Hepatocyte (in vitro differentiated cells): ENCODE results near the gene KCNN3. TPM values are rescaled to one million over a fixed set of nuclear protein-coding genes. Genes with fewer than 3 reads are reported as not detected.

Source experiments
- DNase-seq: peaks from one replicate; pipeline ENCODE4 v3.0.0-alpha.2; 2016; ENCODE audit warnings: low spot score
- H2AFZ ChIP-seq: fragments of 200-600 bp; sonication (generic); 2 replicates; pipeline ENCODE4 v1.6.0; 2016; ENCODE audit warnings: antibody characterized with exemption, mild to moderate bottlenecking
- H3K27ac ChIP-seq: fragments of 200-600 bp; sonication (generic); 2 replicates; pipeline ENCODE4 v1.5.1; 2016; ENCODE audit warnings: mild to moderate bottlenecking
- H3K27me3 ChIP-seq: fragments of 200-600 bp; sonication (generic); 2 replicates; pipeline ENCODE4 v1.6.1; 2016
- H3K36me3 ChIP-seq: fragments of 200-600 bp; sonication (generic); replicated peaks from 2 replicates; pipeline ENCODE4 v1.5.1; 2016; ENCODE audit warnings: low read depth; ENCODE audit not compliant: insufficient read depth
- H3K4me1 ChIP-seq: fragments of 200-600 bp; sonication (generic); 2 replicates; pipeline ENCODE4 v1.5.1; 2016; ENCODE audit warnings: mild to moderate bottlenecking, moderate library complexity; ENCODE audit not compliant: insufficient read depth
- H3K4me2 ChIP-seq: fragments of 200-600 bp; sonication (generic); 2 replicates; pipeline ENCODE4 v1.6.0; 2016
- H3K4me3 ChIP-seq: fragments of 200-600 bp; sonication (generic); 2 replicates; pipeline ENCODE4 v1.5.1; 2016; ENCODE audit warnings: mild to moderate bottlenecking
- H3K79me2 ChIP-seq: fragments of 200-600 bp; sonication (generic); 2 replicates; pipeline ENCODE4 v1.6.0; 2017; ENCODE audit warnings: mild to moderate bottlenecking
- H3K9me2 ChIP-seq: fragments of 200-600 bp; sonication (generic); replicated peaks from 2 replicates; pipeline ENCODE4 v1.6.0; 2017; ENCODE audit warnings: mild to moderate bottlenecking; ENCODE audit not compliant: insufficient read depth
- H3K9me3 ChIP-seq: fragments of 200-600 bp; sonication (generic); 2 replicates; pipeline ENCODE4 v1.5.1; 2016; ENCODE audit warnings: low read depth, mild to moderate bottlenecking
- H4K20me1 ChIP-seq: fragments of 200-600 bp; sonication (generic); 2 replicates; pipeline ENCODE4 v1.6.0; 2016; ENCODE audit warnings: mild to moderate bottlenecking; ENCODE audit not compliant: insufficient read depth, poor library complexity, severe bottlenecking
- EZH2 ChIP-seq: fragments of 200-600 bp; sonication (generic); IDR thresholded peaks from 2 replicates; pipeline ENCODE4 v1.6.1; 2016; ENCODE audit warnings: antibody characterized with exemption, mild to moderate bottlenecking, borderline replicate concordance
- EZH2phosphoT487 ChIP-seq: fragments of 200-600 bp; sonication (generic); IDR thresholded peaks from one replicate; pipeline ENCODE4 v1.6.1; 2018; ENCODE audit warnings: antibody characterized with exemption, mild to moderate bottlenecking, low read depth, moderate library complexity; ENCODE audit not compliant: unreplicated experiment, severe bottlenecking
- WGBS: methylation state at CpG from one replicate; pipeline ENCODE4 v1.1.6; 2016; ENCODE audit warnings: low lambda C conversion rate; ENCODE audit errors: missing lambda C conversion rate; 5-methylcytosine and 5-hydroxymethylcytosine counted together
- polyA plus RNA-seq: library from polyadenylated mRNA; unstranded; fragments of >200 nt; fragmentation: Nextera tagmentation; extraction: Ambion mirVana; gene quantifications from 2 replicates; pipeline ENCODE4 v1.2.1, GENCODE V29; 2016
- total RNA-seq: library from RNA; depleted of rRNA; stranded (reverse); fragments of >200 nt; gene quantifications from 2 replicates; pipeline ENCODE4 v1.2.3, GENCODE V29; 2014
- TF ChIP-seq, protein P1 (sequence below): fragments of 200-600 bp; sonication (generic); IDR thresholded peaks from 2 replicates; pipeline ENCODE4 v1.5.1; 2016; ENCODE audit warnings: antibody characterized with exemption, mild to moderate bottlenecking; ENCODE audit not compliant: poor library complexity

Gene KCNN3
- total and polyA plus RNA-seq, 2 experiments from 2014 or later = 0.56 to 0.67 TPM

DNA sequence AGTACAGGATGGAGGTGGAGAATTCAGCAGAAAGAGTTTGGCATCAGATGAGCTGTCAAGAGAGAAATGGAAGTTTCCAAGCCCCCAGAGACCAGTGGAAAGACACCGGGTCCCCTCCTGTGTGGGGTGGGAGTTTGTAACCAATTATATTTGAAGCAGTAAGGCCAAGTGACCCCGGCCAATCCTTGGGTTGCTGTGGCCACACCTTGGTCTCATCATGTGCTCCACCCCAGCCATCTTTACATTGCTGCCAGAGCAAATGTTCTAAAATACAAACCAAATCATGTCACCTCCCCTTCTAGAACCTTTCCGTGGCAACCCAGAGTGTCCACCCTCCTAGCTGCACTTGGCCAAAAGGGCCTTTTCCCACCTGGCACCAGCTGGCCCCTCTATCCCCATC, 86.1 kb downstream of the KCNN3 start:
- Histone ChIP-seq H3K36me3 (no peaks in the 10 kb centered on the region), H2AFZ (no peak overlapping the region), H3K79me2 (no peaks in the 10 kb centered on the region), H3K9me3 (no peaks in the 10 kb centered on the region), H3K27ac (no peak overlapping the region), H3K27me3 (no peaks in the 10 kb centered on the region), H3K4me3 (no peak overlapping the region), H3K9me2 (no peaks in the 10 kb centered on the region), H3K4me2 (no peak overlapping the region), H4K20me1 (no peaks in the 10 kb centered on the region), H3K4me1 (no peaks in the 10 kb centered on the region)
- DNase-seq = no peak
- TF ChIP-seq EZH2phosphoT487 = no peak
- TF ChIP-seq, protein P1, sequence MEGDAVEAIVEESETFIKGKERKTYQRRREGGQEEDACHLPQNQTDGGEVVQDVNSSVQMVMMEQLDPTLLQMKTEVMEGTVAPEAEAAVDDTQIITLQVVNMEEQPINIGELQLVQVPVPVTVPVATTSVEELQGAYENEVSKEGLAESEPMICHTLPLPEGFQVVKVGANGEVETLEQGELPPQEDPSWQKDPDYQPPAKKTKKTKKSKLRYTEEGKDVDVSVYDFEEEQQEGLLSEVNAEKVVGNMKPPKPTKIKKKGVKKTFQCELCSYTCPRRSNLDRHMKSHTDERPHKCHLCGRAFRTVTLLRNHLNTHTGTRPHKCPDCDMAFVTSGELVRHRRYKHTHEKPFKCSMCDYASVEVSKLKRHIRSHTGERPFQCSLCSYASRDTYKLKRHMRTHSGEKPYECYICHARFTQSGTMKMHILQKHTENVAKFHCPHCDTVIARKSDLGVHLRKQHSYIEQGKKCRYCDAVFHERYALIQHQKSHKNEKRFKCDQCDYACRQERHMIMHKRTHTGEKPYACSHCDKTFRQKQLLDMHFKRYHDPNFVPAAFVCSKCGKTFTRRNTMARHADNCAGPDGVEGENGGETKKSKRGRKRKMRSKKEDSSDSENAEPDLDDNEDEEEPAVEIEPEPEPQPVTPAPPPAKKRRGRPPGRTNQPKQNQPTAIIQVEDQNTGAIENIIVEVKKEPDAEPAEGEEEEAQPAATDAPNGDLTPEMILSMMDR = no peak
- TF ChIP-seq EZH2 = no peak
- 100% methylated on average over 3 of the region's 3 CpGs for WGBS

DNA sequence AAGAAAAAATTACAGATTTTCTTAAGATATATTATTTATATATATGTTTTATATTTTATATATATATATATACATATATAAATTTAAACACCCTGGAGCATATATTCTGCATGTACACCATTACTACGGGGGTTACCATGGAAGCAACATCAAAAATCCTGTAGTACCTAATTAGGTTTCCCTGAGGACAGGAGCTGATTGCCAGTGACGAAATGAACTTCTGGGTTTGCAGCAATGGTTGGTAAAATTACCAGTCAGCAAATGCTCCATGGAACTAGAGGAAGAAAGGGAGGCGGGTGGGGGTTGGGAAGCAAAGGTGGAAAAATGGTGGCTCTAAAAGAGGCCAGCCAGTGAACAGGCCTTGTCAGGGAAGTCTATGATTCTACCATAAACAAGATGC, 89.5 kb downstream of the KCNN3 start:
- 92% methylated on average over 3 of the region's 3 CpGs for WGBS
- Histone ChIP-seq H3K27me3 (no peaks in the 10 kb centered on the region), H3K79me2 (no peaks in the 10 kb centered on the region), H3K4me2 (no peak overlapping the region), H3K4me3 (no peak overlapping the region), H4K20me1 (no peaks in the 10 kb centered on the region), H3K4me1 (no peaks in the 10 kb centered on the region), H2AFZ (no peak overlapping the region), H3K9me3 (no peaks in the 10 kb centered on the region), H3K36me3 (no peaks in the 10 kb centered on the region), H3K27ac (no peak overlapping the region), H3K9me2 (no peaks in the 10 kb centered on the region)
- DNase-seq = no peak
- TF ChIP-seq, protein P1 = no peak
- TF ChIP-seq EZH2phosphoT487 (no peak), EZH2 (no peak)

DNA sequence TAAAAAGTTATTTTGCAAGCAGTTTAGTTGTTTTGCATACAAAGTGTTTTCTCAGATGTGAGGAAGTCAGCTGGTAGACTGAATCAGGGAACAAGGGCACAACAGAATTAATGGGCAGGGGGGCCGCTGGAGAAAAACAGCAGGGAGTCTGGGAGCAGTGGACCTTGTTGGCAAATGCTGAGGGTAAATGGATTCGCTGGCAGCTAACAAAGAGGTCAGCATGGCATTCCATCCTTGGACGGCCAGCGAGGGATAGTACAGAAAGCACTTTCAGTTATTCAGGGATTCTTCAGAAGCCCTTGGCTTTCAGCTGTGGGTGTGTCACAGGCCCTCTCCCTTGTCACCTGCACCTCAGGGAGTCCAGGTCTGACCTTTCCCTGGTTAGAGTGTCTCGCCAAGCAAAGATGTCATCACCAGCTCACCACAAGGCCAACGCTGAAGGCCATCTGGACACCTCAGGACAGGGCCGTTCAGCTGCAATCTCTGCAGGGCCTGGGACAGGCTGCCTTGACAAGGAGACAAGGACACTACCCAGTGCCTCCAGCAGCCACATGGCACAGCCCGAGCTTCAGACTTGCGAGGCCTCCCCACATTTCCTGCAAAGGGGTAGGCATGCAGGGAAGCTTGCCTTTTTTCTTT, 90.4 kb downstream of the KCNN3 start:
- no peaks in the 10 kb centered on the region for H3K9me3 ChIP-seq
- no peak overlapping the region for H3K4me2 ChIP-seq
- H3K4me1 ChIP-seq = no peaks in the 10 kb centered on the region
- WGBS = 84% methylated on average over 9 of the region's 9 CpGs
- H2AFZ ChIP-seq = no peak overlapping the region
- no peaks in the 10 kb centered on the region for H3K27me3 ChIP-seq
- no peaks in the 10 kb centered on the region for H3K9me2 ChIP-seq
- no peak for TF ChIP-seq EZH2phosphoT487
- TF ChIP-seq EZH2 = no peak
- TF ChIP-seq, protein P1 = no peak
- no peak for DNase-seq
- no peaks in the 10 kb centered on the region for H4K20me1 ChIP-seq
- no peaks in the 10 kb centered on the region for H3K36me3 ChIP-seq
- no peaks in the 10 kb centered on the region for H3K79me2 ChIP-seq
- H3K4me3 ChIP-seq = no peak overlapping the region
- no peak overlapping the region for H3K27ac ChIP-seq
